ENCODE data around the gene CPNE8. TPM values are rescaled to one million over a fixed set of nuclear protein-coding genes. Genes with fewer than 3 reads are reported as not detected.

The CPNE8 gene
- total and polyA plus RNA-seq, 10 of the 15 experiments (the other 5 are each of a cell fraction or from before 2014, with no cell fraction given) = 11.3 to 38.4 (median 18.9) TPM

GRCh38 chr12:38887770-38888169, 17.6 kb downstream of the CPNE8 start:
- ChIA-PET SMC1A (ENCODE audit: uncharacterized antibody, unreplicated experiment) (interaction anchor here (0.6 to 2.3 kb wide), 16 partner anchors 8 to 274 kb away, joined by 3 to 16 read pairs (median 4); no protein-coding TSS in a partner anchor), POLR2A (interaction anchor here (0.9 to 2.7 kb wide), 3 partner anchors 10 to 18 kb away, joined by 4 to 9 read pairs (median 5); partner anchors contain the start of gene CPNE8), CTCF (interaction anchor here (0.8 to 1.4 kb wide), 5 partner anchors 7 to 117 kb away, joined by 3 to 7 read pairs (median 3); partner anchors contain the start of gene CPNE8), RAD21 (ENCODE audit: unreplicated experiment) (interaction anchor here (1.4 to 14.3 kb wide), 3 partner anchors 11 to 16 kb away, joined by 4 to 170 read pairs (median 5); partner anchors contain the start of gene CPNE8)
- no TSS peak for BruUV-seq (replicated peaks)
- in situ Hi-C loops (cut with MboI) = loop anchor here (25.0 kb wide), 3 partner anchors 100 to 725 kb away; partner anchors contain the start of genes ABCD2 and KIF21A
- Histone ChIP-seq H3K36me3 (ENCODE audit: control insufficient read depth in 2 of 2, insufficient read depth in 2 of 2, low read length in 1 of 2) (no peaks in the 10 kb centered on the region), H3K4me2 (ENCODE audit: control insufficient read depth, insufficient read depth) (no peak overlapping the region), H4K20me1 (ENCODE audit: control insufficient read depth, insufficient read depth) (no peaks in the 10 kb centered on the region), H3K4me1 (ENCODE audit: control insufficient read depth, insufficient read depth, low read length) (no peaks in the 10 kb centered on the region), H3K27me3 (replicated peaks in 1 of 2; ENCODE audit: control insufficient read depth in 2 of 2, insufficient read depth in 2 of 2, low read length in 1 of 2) (no peaks in the 10 kb centered on the region), H3K9me3 (replicated peaks; ENCODE audit: control insufficient read depth, insufficient read depth, low read length) (peaks cover 2% of the 10 kb centered on the region; the same call in 1 of the 3 replicates), H3K9ac (ENCODE audit: control insufficient read depth, insufficient read depth, low read length) (no peak overlapping the region), H3K79me2 (ENCODE audit: control insufficient read depth, insufficient read depth, low read length) (peaks cover 33% of the 10 kb centered on the region), H3K27ac (ENCODE audit: control insufficient read depth, insufficient read depth) (no peak overlapping the region), H3K4me3 (no peak overlapping the region), H2AFZ (ENCODE audit: control insufficient read depth, low read depth, low read length) (no peak overlapping the region)
- DNase-seq (ENCODE audit: low read depth, low spot score) (no peak), FAIRE-seq (no peak), ATAC-seq (no peak)
- WGBS (ENCODE audit: insufficient coverage, insufficient replicate concordance, low lambda C conversion rate, missing lambda C conversion rate) = 4% methylated on average over 1 of the region's 1 CpG
- intact Hi-C loops (cut with micrococcal nuclease; ENCODE audit: unreplicated experiment) = no loop called here
- TF ChIP-seq TCF3 (IDR thresholded peaks at IDR 0.05; ENCODE audit: borderline replicate concordance, insufficient read depth, low read depth, low read length) = no peak
- no peak for TF ChIP-seq RAD51 (IDR thresholded peaks at IDR 0.05)
- TF ChIP-seq SRF (IDR thresholded peaks at IDR 0.05; ENCODE audit: low read depth in 2 of 2, low read length in 2 of 2) = no peak
- no peak for TF ChIP-seq SIX5 (IDR thresholded peaks at IDR 0.05; ENCODE audit: low read depth, low read length, severe bottlenecking)
- no peak for TF ChIP-seq SREBF1 (IDR thresholded peaks at IDR 0.05; ENCODE audit: low read length)
- TF ChIP-seq SMAD5 (IDR thresholded peaks at IDR 0.05; ENCODE audit: low read depth) = no peak
- no peak for TF ChIP-seq PRDM15 (CRISPR knock-in tag; IDR thresholded peaks at IDR 0.05)
- TF ChIP-seq ELK1 (IDR thresholded peaks at IDR 0.05; ENCODE audit: low read depth, low read length) = no peak
- TF ChIP-seq CBX3 (IDR thresholded peaks at IDR 0.05; ENCODE audit: borderline replicate concordance, low read depth) = no peak
- TF ChIP-seq ZNF207 (IDR thresholded peaks at IDR 0.05; ENCODE audit: borderline replicate concordance) = no peak
- TF ChIP-seq NFYB (IDR thresholded peaks at IDR 0.05; ENCODE audit: insufficient read depth, low read depth, low read length) = no peak
- TF ChIP-seq KDM1A (IDR thresholded peaks at IDR 0.05; ENCODE audit: borderline replicate concordance) = no peak
